ENCODE measurements around the gene IL4I1. TPM values are rescaled to one million over a fixed set of nuclear protein-coding genes. Genes with fewer than 3 reads are reported as not detected.
A peak's percentile ranks its signal among the peaks of the same experiment; 100 is the strongest.

IL4I1 gene
- total RNA-seq, 1 donor from 2014 or later = 25.5 TPM

- TF ChIP-seq, protein P1, sequence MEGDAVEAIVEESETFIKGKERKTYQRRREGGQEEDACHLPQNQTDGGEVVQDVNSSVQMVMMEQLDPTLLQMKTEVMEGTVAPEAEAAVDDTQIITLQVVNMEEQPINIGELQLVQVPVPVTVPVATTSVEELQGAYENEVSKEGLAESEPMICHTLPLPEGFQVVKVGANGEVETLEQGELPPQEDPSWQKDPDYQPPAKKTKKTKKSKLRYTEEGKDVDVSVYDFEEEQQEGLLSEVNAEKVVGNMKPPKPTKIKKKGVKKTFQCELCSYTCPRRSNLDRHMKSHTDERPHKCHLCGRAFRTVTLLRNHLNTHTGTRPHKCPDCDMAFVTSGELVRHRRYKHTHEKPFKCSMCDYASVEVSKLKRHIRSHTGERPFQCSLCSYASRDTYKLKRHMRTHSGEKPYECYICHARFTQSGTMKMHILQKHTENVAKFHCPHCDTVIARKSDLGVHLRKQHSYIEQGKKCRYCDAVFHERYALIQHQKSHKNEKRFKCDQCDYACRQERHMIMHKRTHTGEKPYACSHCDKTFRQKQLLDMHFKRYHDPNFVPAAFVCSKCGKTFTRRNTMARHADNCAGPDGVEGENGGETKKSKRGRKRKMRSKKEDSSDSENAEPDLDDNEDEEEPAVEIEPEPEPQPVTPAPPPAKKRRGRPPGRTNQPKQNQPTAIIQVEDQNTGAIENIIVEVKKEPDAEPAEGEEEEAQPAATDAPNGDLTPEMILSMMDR (IDR thresholded peaks at IDR 0.05) = no peak
- H3K4me1 Mint-ChIP-seq = peaks cover 70% of the 10 kb centered on the region
- ATAC-seq (ENCODE audit: low read depth) (no peak), DNase-seq (no peak)
- no peaks in the 10 kb centered on the region for H3K9me3 Mint-ChIP-seq
- ChIA-PET CTCF (interaction anchor here (1.4 kb wide), 1 partner anchor 19 kb away, joined by 4 read pairs; no protein-coding TSS in a partner anchor), POLR2A (interaction anchor here (0.8 to 11.5 kb wide), 7 partner anchors 17 to 128 kb away, joined by 3 to 317 read pairs (median 14); partner anchors contain the start of genes AKT1S1, AP2A1, ATF5 and NUP62)
- H3K36me3 Mint-ChIP-seq (ENCODE audit: low read depth) = peaks cover 8% of the 10 kb centered on the region
- intact Hi-C loops (cut with micrococcal nuclease) = loop anchor here (10.0 kb wide), 1 partner anchor 560 kb away; the partner anchor contains the start of gene CD37
- no peaks in the 10 kb centered on the region for H3K27me3 Mint-ChIP-seq
- H3K4me3 Mint-ChIP-seq = peak overlapping the region; percentile 87
- peak overlapping the region; percentile 65 for H3K27ac Mint-ChIP-seq
These were observed 1.7 kb downstream of the IL4I1 start for GRCh38 chr19:49894879-49895565.

DNA sequence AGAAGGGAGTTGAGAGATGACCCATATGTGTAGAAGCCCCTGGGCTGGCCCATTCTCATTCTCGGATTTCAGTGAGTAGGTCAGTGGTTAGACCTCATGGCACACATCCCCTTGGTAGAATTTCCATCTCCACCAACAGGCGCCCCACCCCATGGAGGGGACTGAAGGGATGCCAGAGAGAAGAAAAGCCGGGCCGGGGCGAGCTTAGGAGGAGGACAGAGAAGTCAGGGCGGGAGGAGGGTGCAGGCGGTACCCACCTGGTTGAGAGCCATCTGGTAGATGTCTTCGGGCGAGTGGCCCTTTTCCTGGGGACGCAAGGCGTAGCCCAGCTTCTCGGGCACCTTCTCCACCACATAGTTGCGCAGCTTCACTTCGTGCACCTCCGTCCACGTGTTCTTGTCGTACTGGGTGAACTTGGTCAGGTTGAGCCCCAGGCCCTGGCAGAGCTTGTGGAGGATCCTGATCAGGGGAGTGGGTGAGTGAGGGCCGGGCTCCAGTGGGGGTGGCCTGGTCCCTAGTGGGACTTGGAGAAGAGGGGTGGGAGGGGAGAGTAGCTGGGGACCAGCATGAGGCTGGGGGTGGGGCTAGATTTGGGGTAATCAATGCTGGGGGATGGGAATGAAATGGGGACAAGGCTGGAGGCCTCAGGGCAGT, 2.5 kb downstream of the IL4I1 start:
- H3K36me3 Mint-ChIP-seq (ENCODE audit: low read depth) = peaks cover 8% of the 10 kb centered on the region
- no peak for DNase-seq
- H3K4me1 Mint-ChIP-seq = peaks cover 74% of the 10 kb centered on the region
- intact Hi-C loops (cut with micrococcal nuclease) = loop anchor here (10.0 kb wide), 1 partner anchor 559 kb away; the partner anchor contains the start of gene CD37
- no peaks in the 10 kb centered on the region for H3K27me3 Mint-ChIP-seq
- H3K27ac Mint-ChIP-seq = no peak overlapping the region
- POLR2A ChIA-PET = interaction anchor here (0.7 to 11.5 kb wide), 7 partner anchors 15 to 490 kb away, joined by 5 to 317 read pairs (median 9); partner anchors contain the start of genes AKT1S1, ATF5, NUP62 and POLD1
- H3K9me3 Mint-ChIP-seq = no peaks in the 10 kb centered on the region
- no peak for ATAC-seq (ENCODE audit: low read depth)
- H3K4me3 Mint-ChIP-seq = no peak overlapping the region
- TF ChIP-seq, protein P1 (IDR thresholded peaks at IDR 0.05) = no peak
- CTCF ChIA-PET = no interaction called here

GRCh38 chr19:49892716-49893115, 4.0 kb downstream of the IL4I1 start:
- ChIA-PET POLR2A (interaction anchor here (2.5 to 11.5 kb wide), 3 partner anchors 16 to 39 kb away, joined by 14 to 317 read pairs (median 229); partner anchors contain the start of genes AKT1S1, ATF5, NUP62 and TBC1D17), CTCF (interaction anchor here (1.0 kb wide), 1 partner anchor 16 kb away, joined by 3 read pairs; the partner anchor contains the start of gene AKT1S1)
- H3K9me3 Mint-ChIP-seq = no peaks in the 10 kb centered on the region
- no peaks in the 10 kb centered on the region for H3K27me3 Mint-ChIP-seq
- H3K27ac Mint-ChIP-seq = peak overlapping the region; percentile 35
- peaks cover 70% of the 10 kb centered on the region for H3K4me1 Mint-ChIP-seq
- H3K36me3 Mint-ChIP-seq (ENCODE audit: low read depth) = peaks cover 8% of the 10 kb centered on the region
- H3K4me3 Mint-ChIP-seq = no peak overlapping the region
- no peak for ATAC-seq (ENCODE audit: low read depth)
- TF ChIP-seq, protein P1 (IDR thresholded peaks at IDR 0.05) = no peak
- DNase-seq = no peak
- intact Hi-C loops (cut with micrococcal nuclease) = loop anchor here (10.0 kb wide), 1 partner anchor 558 kb away; the partner anchor contains the start of gene CD37

GRCh38 chr19:49891393-49891792, 5.3 kb downstream of the IL4I1 start:
- Mint-ChIP-seq H3K9me3 (no peaks in the 10 kb centered on the region), H3K36me3 (ENCODE audit: low read depth) (peaks cover 9% of the 10 kb centered on the region), H3K27me3 (no peaks in the 10 kb centered on the region), H3K27ac (no peak overlapping the region), H3K4me1 (peaks cover 57% of the 10 kb centered on the region), H3K4me3 (peak overlapping the region; percentile 44)
- intact Hi-C loops (cut with micrococcal nuclease) = loop anchor here (10.0 kb wide), 1 partner anchor 557 kb away; the partner anchor contains the start of gene CD37
- TF ChIP-seq, protein P1 (IDR thresholded peaks at IDR 0.05) = no peak
- ATAC-seq (ENCODE audit: low read depth) (no peak), DNase-seq (no peak)
- POLR2A ChIA-PET = interaction anchor here (0.6 to 11.5 kb wide), 4 partner anchors 14 to 1438 kb away, joined by 5 to 317 read pairs (median 121); partner anchors contain the start of genes AKT1S1, ATF5, NUP62 and TBC1D17
- CTCF ChIA-PET = interaction anchor here (1.3 kb wide), 1 partner anchor 24 kb away, joined by 3 read pairs; no protein-coding TSS in a partner anchor
